ENCODE results near the gene SPSB1. TPM values are rescaled to one million over a fixed set of nuclear protein-coding genes. Genes with fewer than 3 reads are reported as not detected.

Gene SPSB1
- total RNA-seq, 1 experiment from 2014 or later: 2.9 TPM

DNA sequence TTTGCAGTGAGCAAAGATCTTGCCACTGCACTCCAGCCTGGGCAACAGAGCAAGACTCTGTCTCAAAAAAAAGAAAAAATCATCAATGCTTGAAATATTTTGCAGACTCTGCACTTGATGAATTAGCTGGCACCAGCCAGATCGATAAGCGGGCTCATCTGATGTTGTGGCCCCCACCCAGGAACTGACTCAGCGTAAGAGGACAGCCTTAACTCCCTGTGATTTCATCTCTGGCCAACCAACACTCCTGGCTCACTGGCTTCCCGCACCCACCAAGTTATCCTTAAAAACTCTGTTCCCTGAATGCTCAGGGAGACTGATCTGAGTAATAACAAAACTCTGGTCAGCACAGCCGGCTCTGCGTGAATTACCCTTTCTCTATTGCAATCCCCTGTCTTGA, 98.9 kb downstream of the SPSB1 start:
- no peak overlapping the region for H4K5ac ChIP-seq (ENCODE audit: insufficient read length, low read depth, low read length)
- H3K9me3 ChIP-seq (ENCODE audit: control insufficient read depth, low read depth, low read length): no peaks in the 10 kb centered on the region
- Mint-ChIP-seq H3K36me3 (ENCODE audit: insufficient read depth in 1 of 3, low read depth in 3 of 3) (peaks cover 0 to 3% (median 2%) of the 10 kb centered on the region in 3 experiments; a peak in 4 of 7 replicates), H3K4me3 (no peak overlapping the region), H3K4me1 (peaks cover 4 to 7% of the 10 kb centered on the region in 2 experiments), H3K27me3 (ENCODE audit: low read depth) (peaks cover 15% of the 10 kb centered on the region), H3K9me3 (peaks cover 4 to 8% of the 10 kb centered on the region in 2 experiments), H3K27ac (no peak overlapping the region)
- H3K56ac ChIP-seq (ENCODE audit: insufficient read length, low read depth, low read length): no peak overlapping the region
- no peak overlapping the region for H3K9ac ChIP-seq (ENCODE audit: extremely low read depth, insufficient read length, low read length)
- no peak overlapping the region for H3K14ac ChIP-seq (ENCODE audit: insufficient read depth, low read length)
- H3K27me3 ChIP-seq (ENCODE audit: insufficient read depth, low read length): no peaks in the 10 kb centered on the region
- no peak overlapping the region for H3K4me2 ChIP-seq (ENCODE audit: insufficient read depth, insufficient read length, low read length)
- H3K27ac ChIP-seq (ENCODE audit: insufficient read length, low read depth, low read length): no peak overlapping the region
- no peak overlapping the region for H3K4ac ChIP-seq (ENCODE audit: low read depth, low read length)
- no peaks in the 10 kb centered on the region for H3K23me2 ChIP-seq (ENCODE audit: insufficient read length, low read depth, low read length, poor library complexity, severe bottlenecking)
- no peak overlapping the region for H2BK15ac ChIP-seq (ENCODE audit: low read depth, low read length)
- H3K79me2 ChIP-seq (ENCODE audit: insufficient read depth, low read length): no peaks in the 10 kb centered on the region
- H3K23ac ChIP-seq (ENCODE audit: insufficient read length, low read depth, low read length): no peak overlapping the region
- no peak overlapping the region for H2BK12ac ChIP-seq (ENCODE audit: insufficient read length, low read depth, low read length)
- TF ChIP-seq, protein P1, sequence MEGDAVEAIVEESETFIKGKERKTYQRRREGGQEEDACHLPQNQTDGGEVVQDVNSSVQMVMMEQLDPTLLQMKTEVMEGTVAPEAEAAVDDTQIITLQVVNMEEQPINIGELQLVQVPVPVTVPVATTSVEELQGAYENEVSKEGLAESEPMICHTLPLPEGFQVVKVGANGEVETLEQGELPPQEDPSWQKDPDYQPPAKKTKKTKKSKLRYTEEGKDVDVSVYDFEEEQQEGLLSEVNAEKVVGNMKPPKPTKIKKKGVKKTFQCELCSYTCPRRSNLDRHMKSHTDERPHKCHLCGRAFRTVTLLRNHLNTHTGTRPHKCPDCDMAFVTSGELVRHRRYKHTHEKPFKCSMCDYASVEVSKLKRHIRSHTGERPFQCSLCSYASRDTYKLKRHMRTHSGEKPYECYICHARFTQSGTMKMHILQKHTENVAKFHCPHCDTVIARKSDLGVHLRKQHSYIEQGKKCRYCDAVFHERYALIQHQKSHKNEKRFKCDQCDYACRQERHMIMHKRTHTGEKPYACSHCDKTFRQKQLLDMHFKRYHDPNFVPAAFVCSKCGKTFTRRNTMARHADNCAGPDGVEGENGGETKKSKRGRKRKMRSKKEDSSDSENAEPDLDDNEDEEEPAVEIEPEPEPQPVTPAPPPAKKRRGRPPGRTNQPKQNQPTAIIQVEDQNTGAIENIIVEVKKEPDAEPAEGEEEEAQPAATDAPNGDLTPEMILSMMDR (conservative IDR thresholded peaks at IDR 0.05): no peak
- no CpG with 5 or more reads among the region's 6 CpGs for WGBS (ENCODE audit: extremely low coverage, insufficient read length, low lambda C conversion rate)
- H4K20me1 ChIP-seq (ENCODE audit: control insufficient read depth, insufficient read depth, insufficient read length): no peaks in the 10 kb centered on the region
- no peak overlapping the region for H3K18ac ChIP-seq (ENCODE audit: insufficient read length, low read depth, low read length)
- no peaks in the 10 kb centered on the region for H3K79me1 ChIP-seq (ENCODE audit: insufficient read depth, low read depth, low read length, poor library complexity, severe bottlenecking)
- H2BK120ac ChIP-seq (ENCODE audit: low read depth, low read length, poor library complexity, severe bottlenecking): no peak overlapping the region
- H2AK5ac ChIP-seq (ENCODE audit: insufficient read length, low read length): no peak overlapping the region
- no peak overlapping the region for H2BK5ac ChIP-seq (ENCODE audit: insufficient read length, low read length)
- H3T11ph ChIP-seq (ENCODE audit: low read length): no peak overlapping the region
- no peak overlapping the region for H4K8ac ChIP-seq (replicated peaks; ENCODE audit: insufficient read length, low read depth, low read length)
- H2BK20ac ChIP-seq (ENCODE audit: low read depth, low read length, poor library complexity, severe bottlenecking): no peak overlapping the region
- H4K91ac ChIP-seq (ENCODE audit: insufficient read length, low read depth, low read length): no peak overlapping the region
- no peaks in the 10 kb centered on the region for H3K4me1 ChIP-seq (ENCODE audit: insufficient read depth, low read length)
- DNase-seq: no peak
- H2AFZ ChIP-seq (ENCODE audit: low read length): no peak overlapping the region

All from H9 (cell line).